ENCODE measurements around the gene ABCB11.

ABCB11 gene

GRCh38 chr2:168929031-168929430, 102.1 kb downstream of the ABCB11 start:
- no peak for DNase-seq (ENCODE audit: low spot score)

- DNase-seq (ENCODE audit: low spot score) = no peak
These were observed 102.9 kb downstream of the ABCB11 start for GRCh38 chr2:168928113-168928831.

GRCh38 chr2:168926621-168927386, 104.3 kb downstream of the ABCB11 start:
- DNase-seq (ENCODE audit: low spot score) = no peak

GRCh38 chr2:168920504-168921157, 110.5 kb downstream of the ABCB11 start:
- DNase-seq (ENCODE audit: low spot score) = peak; percentile 44

GRCh38 chr2:168916331-168916675, 114.8 kb downstream of the ABCB11 start:
- no peak for DNase-seq (ENCODE audit: low spot score)

- no peak for DNase-seq (ENCODE audit: low spot score)
These were observed 115.4 kb downstream of the ABCB11 start for GRCh38 chr2:168915441-168916330.

GRCh38 chr2:168913495-168913894, 117.6 kb downstream of the ABCB11 start:
- no peak for DNase-seq (ENCODE audit: low spot score)

GRCh38 chr2:168912901-168913369, 118.2 kb downstream of the ABCB11 start:
- no peak for DNase-seq (ENCODE audit: low spot score)

- no peak for DNase-seq (ENCODE audit: low spot score)
These were observed 118.7 kb downstream of the ABCB11 start for GRCh38 chr2:168912466-168912865.

- no peak for DNase-seq (ENCODE audit: low spot score)
These were observed 120.8 kb downstream of the ABCB11 start for GRCh38 chr2:168910330-168910729.

- DNase-seq (ENCODE audit: low spot score) = no peak
These were observed 123.0 kb downstream of the ABCB11 start for GRCh38 chr2:168907940-168908662.

GRCh38 chr2:168904358-168904757, 126.8 kb downstream of the ABCB11 start:
- no peak for DNase-seq (ENCODE audit: low spot score)

- no peak for DNase-seq (ENCODE audit: low spot score)
These were observed 127.2 kb downstream of the ABCB11 start for GRCh38 chr2:168903888-168904287.

GRCh38 chr2:168901003-168901402, 130.1 kb downstream of the ABCB11 start, which contains the start of gene G6PC2:
Gene G6PC2 (plus strand): TSS chr2:168901291. CDS start chr2:168901332, 41 bp downstream.
- DNase-seq (ENCODE audit: low spot score) = no peak

GRCh38 chr2:168897449-168897848, 133.7 kb downstream of the ABCB11 start:
- DNase-seq (ENCODE audit: low spot score) = no peak

- no peak for DNase-seq (ENCODE audit: low spot score)
These were observed 134.3 kb downstream of the ABCB11 start for GRCh38 chr2:168896783-168897182.

GRCh38 chr2:168895771-168896170, 135.4 kb downstream of the ABCB11 start:
- no peak for DNase-seq (ENCODE audit: low spot score)

- no peak for DNase-seq (ENCODE audit: low spot score)
These were observed 136.4 kb downstream of the ABCB11 start for GRCh38 chr2:168894720-168895119.

- no peak for DNase-seq (ENCODE audit: low spot score)
These were observed 137.0 kb downstream of the ABCB11 start for GRCh38 chr2:168894101-168894500.

- DNase-seq (ENCODE audit: low spot score) = no peak
These were observed 138.8 kb downstream of the ABCB11 start for GRCh38 chr2:168892327-168892726.
